ENCODE data around the gene RAB3IP.

DNA sequence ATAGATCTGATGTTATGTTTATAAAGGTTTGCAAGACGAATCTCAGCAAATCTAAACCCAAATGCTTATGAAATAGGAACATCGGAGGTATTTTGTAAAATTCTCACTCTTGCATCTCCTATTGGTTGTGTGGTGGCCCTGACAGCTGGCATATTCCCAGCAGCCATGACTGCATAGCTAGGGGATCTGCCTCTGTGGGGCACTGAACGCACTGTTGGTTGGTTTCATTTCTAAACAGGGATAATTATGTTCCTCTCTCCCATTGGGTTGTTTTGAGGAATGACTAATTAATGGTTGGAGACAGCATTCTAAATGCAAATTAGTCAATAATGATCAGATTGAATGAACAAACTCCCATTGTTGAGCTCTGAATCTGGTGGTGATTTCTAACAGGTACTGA, 36.8 kb upstream of the RAB3IP start:
- TF ChIP-seq, protein P1, sequence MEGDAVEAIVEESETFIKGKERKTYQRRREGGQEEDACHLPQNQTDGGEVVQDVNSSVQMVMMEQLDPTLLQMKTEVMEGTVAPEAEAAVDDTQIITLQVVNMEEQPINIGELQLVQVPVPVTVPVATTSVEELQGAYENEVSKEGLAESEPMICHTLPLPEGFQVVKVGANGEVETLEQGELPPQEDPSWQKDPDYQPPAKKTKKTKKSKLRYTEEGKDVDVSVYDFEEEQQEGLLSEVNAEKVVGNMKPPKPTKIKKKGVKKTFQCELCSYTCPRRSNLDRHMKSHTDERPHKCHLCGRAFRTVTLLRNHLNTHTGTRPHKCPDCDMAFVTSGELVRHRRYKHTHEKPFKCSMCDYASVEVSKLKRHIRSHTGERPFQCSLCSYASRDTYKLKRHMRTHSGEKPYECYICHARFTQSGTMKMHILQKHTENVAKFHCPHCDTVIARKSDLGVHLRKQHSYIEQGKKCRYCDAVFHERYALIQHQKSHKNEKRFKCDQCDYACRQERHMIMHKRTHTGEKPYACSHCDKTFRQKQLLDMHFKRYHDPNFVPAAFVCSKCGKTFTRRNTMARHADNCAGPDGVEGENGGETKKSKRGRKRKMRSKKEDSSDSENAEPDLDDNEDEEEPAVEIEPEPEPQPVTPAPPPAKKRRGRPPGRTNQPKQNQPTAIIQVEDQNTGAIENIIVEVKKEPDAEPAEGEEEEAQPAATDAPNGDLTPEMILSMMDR (IDR thresholded peaks at IDR 0.05) = no peak
- TF ChIP-seq POLR2AphosphoS5 (IDR thresholded peaks at IDR 0.05) = no peak
